ENCODE results near the gene CD59. TPM values are rescaled to one million over a fixed set of nuclear protein-coding genes. Genes with fewer than 3 reads are reported as not detected.

Gene CD59
- total RNA-seq, 1 donor from 2014 or later = 932 TPM

DNA sequence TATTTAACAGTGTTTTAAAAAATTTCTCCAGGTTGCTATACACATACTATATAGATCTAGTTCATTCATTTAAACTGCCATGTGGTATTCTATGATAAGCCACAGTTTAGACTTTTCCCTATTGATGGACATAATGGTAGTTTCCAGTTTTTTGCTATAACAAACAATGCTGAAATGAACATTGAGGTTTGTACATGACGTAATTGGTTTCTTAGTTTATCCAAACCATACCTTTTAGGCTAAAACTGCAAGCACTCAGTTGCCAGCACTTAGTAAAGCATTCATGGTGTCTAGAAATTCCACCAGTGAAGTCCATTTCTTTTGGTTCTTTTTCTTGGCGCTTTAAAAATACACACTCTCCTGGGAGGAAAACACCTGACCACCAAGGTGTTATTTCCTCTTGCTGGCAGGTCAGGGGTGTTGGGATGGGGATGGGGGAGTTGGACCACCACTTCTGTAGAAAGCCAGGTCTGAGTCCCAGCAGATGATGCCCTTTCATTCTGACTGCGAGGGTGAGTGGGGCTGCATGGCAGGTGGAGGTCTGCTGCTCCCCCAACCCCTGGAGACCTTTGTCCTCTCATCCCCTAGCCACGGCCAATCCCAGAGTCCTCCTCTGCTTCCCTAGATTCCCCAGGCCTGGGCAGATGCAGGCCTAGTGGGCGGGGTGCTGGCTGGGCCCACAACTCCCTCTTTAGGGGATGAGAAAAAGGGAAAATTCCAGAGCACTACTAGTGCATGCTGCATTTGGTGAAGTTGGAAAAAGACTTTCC is 76.7 kb downstream of the CD59 start:
- DNase-seq (ENCODE audit: low spot score) = no peak
- intact Hi-C loops (cut with DNase I) = no loop called here

GRCh38 chr11:33658195-33658900 is 77.9 kb downstream of the CD59 start:
- intact Hi-C loops (cut with DNase I) = no loop called here
- DNase-seq (ENCODE audit: low spot score) = no peak

GRCh38 chr11:33657757-33658156 is 78.5 kb downstream of the CD59 start:
- intact Hi-C loops (cut with DNase I) = no loop called here
- DNase-seq (ENCODE audit: low spot score) = no peak

DNA sequence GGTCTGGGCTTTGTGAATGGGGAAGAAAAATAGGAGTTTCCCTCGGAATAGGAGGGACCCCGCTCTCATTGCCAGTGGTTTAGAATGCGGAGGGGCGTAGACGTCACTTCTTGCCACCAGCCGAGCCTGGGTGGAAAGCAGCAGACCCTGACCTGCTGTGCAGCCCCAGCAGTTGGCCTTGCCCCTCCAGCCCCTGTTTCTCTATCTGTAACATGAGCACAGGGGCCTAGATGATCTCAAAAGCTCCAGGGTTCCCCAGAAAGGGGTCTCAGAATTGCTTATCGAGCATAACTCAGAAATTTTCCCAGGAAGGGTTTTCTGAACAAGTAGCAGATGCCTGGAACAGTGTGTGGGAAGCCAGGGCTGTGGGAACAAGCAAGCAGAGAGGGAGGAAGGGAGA is 79.5 kb downstream of the CD59 start:
- DNase-seq (ENCODE audit: low spot score) = no peak
- intact Hi-C loops (cut with DNase I) = no loop called here

- intact Hi-C loops (cut with DNase I) = no loop called here
- DNase-seq (ENCODE audit: low spot score) = no peak
Observed at GRCh38 chr11:33655842-33656600, 80.2 kb downstream of the CD59 start.

DNA sequence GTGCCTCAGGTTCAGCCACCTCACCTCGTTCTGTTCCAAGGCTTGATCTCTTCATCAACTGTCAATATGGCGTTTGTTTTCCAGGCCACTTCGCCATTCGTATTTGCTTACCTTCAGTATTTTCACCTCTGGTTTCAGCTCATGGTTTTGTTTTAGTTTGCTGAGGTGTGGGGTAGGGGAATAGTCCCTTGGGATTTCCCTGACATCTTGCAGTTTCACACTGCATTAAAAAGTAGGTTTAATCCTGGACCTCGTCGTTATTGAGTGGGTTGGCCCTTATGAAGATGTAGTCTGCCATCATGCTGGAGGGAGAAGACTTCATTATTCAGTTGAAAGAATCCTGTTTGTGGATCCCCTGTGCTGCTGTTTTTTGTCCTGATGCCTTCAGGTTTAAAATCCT is 81.6 kb downstream of the CD59 start:
- DNase-seq (ENCODE audit: low spot score) = no peak
- intact Hi-C loops (cut with DNase I) = no loop called here

Other genes with a start within 250 kb of the CD59 start
- 1.4 TPM for gene C11orf91, start 35.6 kb downstream of the CD59 start, total RNA-seq
- gene FBXO3, start 38.1 kb upstream of the CD59 start, total RNA-seq = 46.1 TPM
- 10.9 TPM for gene LMO2, start 155.7 kb upstream of the CD59 start, total RNA-seq